Measurements from ENCODE around the gene CAMKK1. TPM values are rescaled to one million over a fixed set of nuclear protein-coding genes. Genes with fewer than 3 reads are reported as not detected.

The CAMKK1 gene
- total and polyA plus RNA-seq, 2 donors (not counting 1 experiment from before 2014, with no cell fraction given): 4.5 to 35.9 TPM

- H4K20me1 ChIP-seq (ENCODE audit: control insufficient read depth, insufficient read depth, low read length, poor library complexity, severe bottlenecking): no peaks in the 10 kb centered on the region
- H3K27ac Mint-ChIP-seq: peak overlapping the region; percentile 63
- no peak overlapping the region for H3K4me3 ChIP-seq (ENCODE audit: control extremely low read depth in 1 of 5, extremely low read depth in 1 of 5, insufficient read depth in 1 of 5, low read depth in 2 of 5, low read length in 4 of 5)
- peaks cover 19 to 37% of the 10 kb centered on the region in 2 donors for H3K4me1 ChIP-seq (ENCODE audit: control insufficient read depth in 2 of 2, insufficient read depth in 2 of 2, low read length in 2 of 2)
- TF ChIP-seq, protein P1, sequence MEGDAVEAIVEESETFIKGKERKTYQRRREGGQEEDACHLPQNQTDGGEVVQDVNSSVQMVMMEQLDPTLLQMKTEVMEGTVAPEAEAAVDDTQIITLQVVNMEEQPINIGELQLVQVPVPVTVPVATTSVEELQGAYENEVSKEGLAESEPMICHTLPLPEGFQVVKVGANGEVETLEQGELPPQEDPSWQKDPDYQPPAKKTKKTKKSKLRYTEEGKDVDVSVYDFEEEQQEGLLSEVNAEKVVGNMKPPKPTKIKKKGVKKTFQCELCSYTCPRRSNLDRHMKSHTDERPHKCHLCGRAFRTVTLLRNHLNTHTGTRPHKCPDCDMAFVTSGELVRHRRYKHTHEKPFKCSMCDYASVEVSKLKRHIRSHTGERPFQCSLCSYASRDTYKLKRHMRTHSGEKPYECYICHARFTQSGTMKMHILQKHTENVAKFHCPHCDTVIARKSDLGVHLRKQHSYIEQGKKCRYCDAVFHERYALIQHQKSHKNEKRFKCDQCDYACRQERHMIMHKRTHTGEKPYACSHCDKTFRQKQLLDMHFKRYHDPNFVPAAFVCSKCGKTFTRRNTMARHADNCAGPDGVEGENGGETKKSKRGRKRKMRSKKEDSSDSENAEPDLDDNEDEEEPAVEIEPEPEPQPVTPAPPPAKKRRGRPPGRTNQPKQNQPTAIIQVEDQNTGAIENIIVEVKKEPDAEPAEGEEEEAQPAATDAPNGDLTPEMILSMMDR (IDR thresholded peaks at IDR 0.05): no peak
- TF ChIP-seq EZH2 (IDR thresholded peaks at IDR 0.05; ENCODE audit: borderline replicate concordance, insufficient read depth, low read depth, low read length, poor library complexity, severe bottlenecking): no peak
- H3K9me3 ChIP-seq (ENCODE audit: control extremely low read depth in 1 of 3, control insufficient read depth in 2 of 3, insufficient read depth in 1 of 3, low read length in 2 of 3): no peaks in the 10 kb centered on the region
- H3K4me1 Mint-ChIP-seq: peaks cover 38% of the 10 kb centered on the region
- no peaks in the 10 kb centered on the region for H3K9me3 Mint-ChIP-seq (ENCODE audit: insufficient read depth)
- no peaks in the 10 kb centered on the region for H3K27me3 Mint-ChIP-seq
- no peak overlapping the region for H2AFZ ChIP-seq (ENCODE audit: insufficient read depth, low read depth, low read length, poor library complexity, severe bottlenecking)
- ChIA-PET CTCF (interaction anchor here (1.7 to 5.6 kb wide), 3 partner anchors 10 to 31 kb away, joined by 8 to 48 read pairs (median 12); no protein-coding TSS in a partner anchor), POLR2A (interaction anchor here (0.7 to 1.1 kb wide), 5 partner anchors 16 to 72 kb away, joined by 3 to 5 read pairs (median 3); partner anchors contain the start of gene P2RX1)
- H3K27me3 ChIP-seq (replicated peaks in 1 of 4; ENCODE audit: control extremely low read depth in 1 of 4, control insufficient read depth in 3 of 4, insufficient read depth in 4 of 4, low read length in 3 of 4): no peaks in the 10 kb centered on the region
- H3K36me3 ChIP-seq (replicated peaks in 1 of 2; ENCODE audit: control extremely low read depth in 1 of 2, control insufficient read depth in 1 of 2, extremely low read depth in 1 of 2, insufficient read depth in 2 of 2, low read length in 1 of 2): no peaks in the 10 kb centered on the region
- peak; percentile 22 for DNase-seq
- ATAC-seq (ENCODE audit: low read depth): no peak
- H3K4me2 ChIP-seq (replicated peaks; ENCODE audit: low read depth, low read length, poor library complexity, severe bottlenecking): no peak overlapping the region
- intact Hi-C loops (cut with micrococcal nuclease): no loop called here
- peak overlapping the region; percentile 19 for H3K4me3 Mint-ChIP-seq
- no peak overlapping the region for H3K27ac ChIP-seq (ENCODE audit: low read length in 2 of 2)
- 90% methylated on average over 2 of the region's 2 CpGs for WGBS (ENCODE audit: insufficient coverage)
- H3K79me2 ChIP-seq (ENCODE audit: control insufficient read depth, insufficient read depth, low read length): peaks cover 6% of the 10 kb centered on the region
- no peak overlapping the region for H3K9ac ChIP-seq (ENCODE audit: low read length)
These were observed 2.1 kb upstream of the CAMKK1 start for GRCh38 chr17:3894911-3895343.

DNA sequence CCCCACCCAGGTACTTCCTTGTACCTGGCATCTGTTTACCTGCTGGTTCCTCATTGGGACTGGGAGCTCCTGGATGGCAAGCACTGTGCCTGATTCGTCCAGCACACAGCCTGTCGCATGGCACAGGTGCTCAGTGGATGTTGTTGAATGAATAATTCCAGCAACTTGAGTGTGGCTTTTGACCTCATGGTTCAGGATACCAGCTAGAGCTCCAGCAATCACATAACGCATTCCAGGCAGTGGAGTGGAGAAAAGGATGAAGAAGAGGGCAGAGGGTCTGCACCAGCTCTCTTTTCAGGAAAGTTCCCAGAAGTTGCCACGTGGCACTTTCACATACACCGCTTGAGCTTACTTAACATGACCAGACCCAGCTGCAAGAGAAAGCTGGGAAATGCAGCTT is 1.3 kb upstream of the CAMKK1 start:
- Histone ChIP-seq H3K27me3 (replicated peaks in 1 of 4; ENCODE audit: control extremely low read depth in 1 of 4, control insufficient read depth in 3 of 4, insufficient read depth in 4 of 4, low read length in 3 of 4) (no peaks in the 10 kb centered on the region), H3K9ac (ENCODE audit: low read length) (no peak overlapping the region), H3K9me3 (ENCODE audit: control extremely low read depth in 1 of 3, control insufficient read depth in 2 of 3, insufficient read depth in 1 of 3, low read length in 2 of 3) (no peaks in the 10 kb centered on the region), H3K27ac (ENCODE audit: low read length in 2 of 2) (no peak overlapping the region), H3K36me3 (replicated peaks in 1 of 2; ENCODE audit: control extremely low read depth in 1 of 2, control insufficient read depth in 1 of 2, extremely low read depth in 1 of 2, insufficient read depth in 2 of 2, low read length in 1 of 2) (no peaks in the 10 kb centered on the region), H3K4me1 (ENCODE audit: control insufficient read depth in 2 of 2, insufficient read depth in 2 of 2, low read length in 2 of 2) (peaks cover 19 to 38% of the 10 kb centered on the region in 2 donors), H3K79me2 (ENCODE audit: control insufficient read depth, insufficient read depth, low read length) (peaks cover 11% of the 10 kb centered on the region), H4K20me1 (ENCODE audit: control insufficient read depth, insufficient read depth, low read length, poor library complexity, severe bottlenecking) (no peaks in the 10 kb centered on the region), H3K4me2 (replicated peaks; ENCODE audit: low read depth, low read length, poor library complexity, severe bottlenecking) (peak overlapping the region; percentile 100), H2AFZ (ENCODE audit: insufficient read depth, low read depth, low read length, poor library complexity, severe bottlenecking) (no peak overlapping the region), H3K4me3 (ENCODE audit: control extremely low read depth in 1 of 5, extremely low read depth in 1 of 5, insufficient read depth in 1 of 5, low read depth in 2 of 5, low read length in 4 of 5) (no peak overlapping the region)
- 97% methylated on average over 3 of the region's 5 CpGs for WGBS (ENCODE audit: insufficient coverage)
- CTCF ChIA-PET: interaction anchor here (0.6 to 5.6 kb wide), 7 partner anchors 10 to 156 kb away, joined by 3 to 48 read pairs (median 6); partner anchors contain the start of gene NCBP3
- H3K4me1 Mint-ChIP-seq: peaks cover 38% of the 10 kb centered on the region
- intact Hi-C loops (cut with micrococcal nuclease): no loop called here
- no peaks in the 10 kb centered on the region for H3K9me3 Mint-ChIP-seq (ENCODE audit: insufficient read depth)
- POLR2A ChIA-PET: interaction anchor here (0.9 to 1.1 kb wide), 3 partner anchors 17 to 22 kb away, joined by 3 read pairs; partner anchors contain the start of gene P2RX1
- H3K27ac Mint-ChIP-seq: no peak overlapping the region
- no peak for ATAC-seq (ENCODE audit: low read depth)
- H3K27me3 Mint-ChIP-seq: no peaks in the 10 kb centered on the region
- peak overlapping the region; percentile 88 for H3K4me3 Mint-ChIP-seq
- DNase-seq: no peak
- TF ChIP-seq, protein P1 (IDR thresholded peaks at IDR 0.05): no peak
- no peak for TF ChIP-seq EZH2 (IDR thresholded peaks at IDR 0.05; ENCODE audit: borderline replicate concordance, insufficient read depth, low read depth, low read length, poor library complexity, severe bottlenecking)

Data from B cell (primary cell).